H1 (cell line): ENCODE measurements around the gene BAAT. TPM values are rescaled to one million over a fixed set of nuclear protein-coding genes. Genes with fewer than 3 reads are reported as not detected.

ENCODE experiments used
- CTCF ChIA-PET: fragments of 300-600 bp; sonication (Branson Sonifier 250); formaldehyde crosslinking; loops from one replicate; lab custom pipeline; 2021; ENCODE audit not compliant: partially characterized antibody; lab: Charles Lee
- POLR2A ChIA-PET: fragments of 300-600 bp; sonication (Branson Sonifier 250); formaldehyde crosslinking; loops from one replicate; lab custom pipeline; 2021; ENCODE audit warnings: inconsistent platforms; ENCODE audit not compliant: partially characterized antibody; lab: Charles Lee
- DNase-seq, 2 experiments: peaks; one replicate each; pipeline versions ENCODE4 v3.0.0 to v3.0.0-alpha.2; 2010 to 2022; ENCODE audit warnings: low spot score in 2 of 2, low read depth in 1 of 2, mixed read lengths in 1 of 2
- FAIRE-seq: peaks from 2 replicates; lab custom pipeline; 2011; peaks lifted over from hg19 to GRCh38; lab: Jason Lieb, UNC
- H2AFZ ChIP-seq: 2 replicates; pipeline ENCODE4 v1.8.1; 2012; ENCODE audit warnings: low read length, inconsistent platforms
- H2AK5ac ChIP-seq: 2 replicates; pipeline ENCODE4 v1.6.1; 2013; ENCODE audit warnings: low read depth, low read length
- H2BK120ac ChIP-seq: replicated peaks from 2 replicates; pipeline ENCODE3; 2013; ENCODE audit warnings: low read depth, low read length, inconsistent platforms
- H2BK12ac ChIP-seq: 2 replicates; pipeline ENCODE4 v1.6.1; 2013; ENCODE audit warnings: low read depth, low read length
- H2BK15ac ChIP-seq: 2 replicates; pipeline ENCODE4 v1.6.1; 2013; ENCODE audit warnings: low read length
- H2BK20ac ChIP-seq: 2 replicates; pipeline ENCODE4 v1.6.1; 2013; ENCODE audit warnings: low read length
- H2BK5ac ChIP-seq: 2 replicates; pipeline ENCODE4 v1.6.1; 2013; ENCODE audit warnings: low read depth, low read length
- H3K14ac ChIP-seq: 2 replicates; pipeline ENCODE4 v1.6.1; 2013; ENCODE audit warnings: inconsistent platforms; ENCODE audit not compliant: insufficient read length
- H3K18ac ChIP-seq: 2 replicates; pipeline ENCODE4 v1.6.1; 2013; ENCODE audit warnings: low read length; ENCODE audit errors: extremely low read depth
- H3K23ac ChIP-seq: 2 replicates; pipeline ENCODE4 v1.6.1; 2013; ENCODE audit warnings: inconsistent platforms; ENCODE audit not compliant: insufficient read length
- H3K23me2 ChIP-seq: 2 replicates; pipeline ENCODE4 v1.6.1; 2013; ENCODE audit warnings: low read depth, low read length
- H3K27ac ChIP-seq: 2 replicates; pipeline ENCODE4 v1.6.1; 2011; ENCODE audit warnings: low read depth, low read length, inconsistent platforms
- H3K27me3 ChIP-seq, 4 experiments: replicated peaks in 1 of 4; 1 replicate in 1 of 4; 2 replicates in 3 of 4; pipeline versions ENCODE4 v1.6.1 to v1.8.1; 2011 to 2013; ENCODE audit warnings: low read length in 3 of 4, mild to moderate bottlenecking in 3 of 4, inconsistent platforms in 2 of 4, mixed read lengths in 2 of 4, moderate library complexity in 1 of 4; ENCODE audit not compliant: control insufficient read depth in 3 of 4, insufficient read depth in 3 of 4; ENCODE audit errors: extremely low read depth in 1 of 4
- H3K36me3 ChIP-seq, 4 experiments: 2 replicates each; pipeline versions ENCODE4 v1.6.1 to v1.8.1; 2011 to 2013; ENCODE audit warnings: mild to moderate bottlenecking in 4 of 4, low read length in 3 of 4, moderate library complexity in 2 of 4, control low read depth in 1 of 4, inconsistent platforms in 1 of 4; ENCODE audit not compliant: insufficient read depth in 4 of 4, control insufficient read depth in 2 of 4
- H3K4ac ChIP-seq: replicated peaks from 2 replicates; pipeline ENCODE3; 2013; ENCODE audit warnings: low read length, low read depth, mixed read lengths, inconsistent platforms; ENCODE audit not compliant: insufficient read length
- H3K4me1 ChIP-seq, 4 experiments: replicated peaks in 1 of 4; 1 replicate in 1 of 4; 2 replicates in 3 of 4; pipeline versions ENCODE4 v1.6.1 to v1.8.1; 2011 to 2013; ENCODE audit warnings: low read length in 3 of 4, inconsistent platforms in 2 of 4, mixed read lengths in 1 of 4; ENCODE audit not compliant: insufficient read depth in 4 of 4, control insufficient read depth in 3 of 4
- H3K4me2 ChIP-seq, 2 experiments: 2 replicates each; pipeline versions ENCODE4 v1.6.1 to v1.8.1; 2011 to 2013; ENCODE audit warnings: low read depth in 2 of 2, low read length in 2 of 2, control low read depth in 1 of 2, inconsistent platforms in 1 of 2, mild to moderate bottlenecking in 1 of 2; ENCODE audit not compliant: insufficient read depth in 1 of 2
- H3K4me3 ChIP-seq, 4 experiments: fragments of 200-600, 300-600 bp in 1 of 4; sonication (generic), shearing (Covaris generic), sonication (Bioruptor Twin) in 1 of 4; 2 replicates each; pipeline versions ENCODE4 v1.5.1 to v1.8.1; 2011 to 2016; ENCODE audit warnings: low read length in 4 of 4, low read depth in 3 of 4, control low read depth in 2 of 4, inconsistent platforms in 2 of 4, mild to moderate bottlenecking in 2 of 4, mixed read lengths in 1 of 4, moderate library complexity in 1 of 4; ENCODE audit not compliant: insufficient read depth in 2 of 4; ENCODE audit errors: extremely low read depth in 1 of 4
- H3K56ac ChIP-seq: replicated peaks from 2 replicates; pipeline ENCODE3; 2013; ENCODE audit warnings: low read depth, mild to moderate bottlenecking, mixed read lengths, low read length, inconsistent platforms; ENCODE audit not compliant: insufficient read length
- H3K79me1 ChIP-seq: 2 replicates; pipeline ENCODE4 v1.6.1; 2013; ENCODE audit warnings: low read depth, low read length, control low read depth
- H3K79me2 ChIP-seq, 2 experiments: 2 replicates each; pipeline versions ENCODE4 v1.6.1 to v1.8.1; 2012 to 2013; ENCODE audit warnings: low read length in 2 of 2, mild to moderate bottlenecking in 2 of 2, inconsistent platforms in 1 of 2; ENCODE audit not compliant: insufficient read depth in 2 of 2, control insufficient read depth in 1 of 2
- H3K9ac ChIP-seq, 4 experiments: replicated peaks in 1 of 4; 1 replicate in 1 of 4; 2 replicates in 3 of 4; pipeline versions ENCODE4 v1.6.1 to v1.8.1; 2011 to 2013; ENCODE audit warnings: low read depth in 3 of 4, low read length in 3 of 4, control low read depth in 2 of 4, mild to moderate bottlenecking in 2 of 4, moderate library complexity in 2 of 4, inconsistent platforms in 1 of 4; ENCODE audit errors: extremely low read depth in 1 of 4
- H3K9me3 ChIP-seq, 2 experiments: 2 replicates each; pipeline versions ENCODE4 v1.6.1 to v1.8.1; 2012 to 2013; ENCODE audit warnings: mild to moderate bottlenecking in 2 of 2, moderate library complexity in 2 of 2, control low read depth in 1 of 2, inconsistent platforms in 1 of 2, low read depth in 1 of 2, low read length in 1 of 2, mixed read lengths in 1 of 2; ENCODE audit not compliant: insufficient read depth in 2 of 2
- H4K20me1 ChIP-seq, 2 experiments: replicated peaks in 1 of 2; 2 replicates each; pipeline versions ENCODE3 to v1.8.1; 2011 to 2013; ENCODE audit warnings: inconsistent platforms in 2 of 2, low read length in 2 of 2, mild to moderate bottlenecking in 1 of 2; ENCODE audit not compliant: insufficient read depth in 2 of 2, control insufficient read depth in 1 of 2
- H4K5ac ChIP-seq: 2 replicates; pipeline ENCODE4 v1.6.1; 2013; ENCODE audit warnings: low read length, low read depth, mixed read lengths, inconsistent platforms; ENCODE audit not compliant: insufficient read length
- H4K8ac ChIP-seq: 2 replicates; pipeline ENCODE4 v1.8.0; 2013; ENCODE audit warnings: mild to moderate bottlenecking, moderate library complexity, low read length, inconsistent platforms; ENCODE audit not compliant: insufficient read depth; ENCODE audit errors: extremely low read depth
- H4K91ac ChIP-seq: replicated peaks from 2 replicates; pipeline ENCODE3; 2013; ENCODE audit warnings: low read length, mixed read lengths, inconsistent platforms; ENCODE audit not compliant: insufficient read length
- CBX8 ChIP-seq: fragments of 300-800, 300-1000 bp; sonication (generic); IDR thresholded peaks from 2 replicates; pipeline ENCODE4 v1.7.1; 2016; ENCODE audit warnings: low read depth, low read length, borderline replicate concordance
- FOSL1 ChIP-seq: IDR thresholded peaks from 2 replicates; pipeline ENCODE4 v1.6.1; 2011; ENCODE audit warnings: mild to moderate bottlenecking, low read depth, low read length, moderate library complexity; ENCODE audit not compliant: insufficient read depth
- GABPA ChIP-seq: IDR thresholded peaks from 2 replicates; pipeline ENCODE4 v1.6.1; 2011; ENCODE audit warnings: mild to moderate bottlenecking, low read length, moderate library complexity, borderline replicate concordance; ENCODE audit not compliant: insufficient read depth
- HDAC2 ChIP-seq, 2 experiments: fragments of 300-600 bp in 1 of 2; sonication (generic) in 1 of 2; IDR thresholded peaks; 2 replicates each; pipeline ENCODE4 v1.6.1; 2011 to 2012; ENCODE audit warnings: low read depth in 2 of 2, low read length in 2 of 2, mild to moderate bottlenecking in 2 of 2, moderate library complexity in 2 of 2, borderline replicate concordance in 1 of 2, inconsistent platforms in 1 of 2
- KDM4A ChIP-seq: IDR thresholded peaks from one replicate; pipeline ENCODE4 v1.7.1; 2012; ENCODE audit warnings: low read depth, mild to moderate bottlenecking, moderate library complexity, low read length, inconsistent platforms; ENCODE audit not compliant: severe bottlenecking
- POU5F1 ChIP-seq: IDR thresholded peaks from 2 replicates; pipeline ENCODE4 v1.6.1; 2011; ENCODE audit warnings: low read depth, mild to moderate bottlenecking, low read length, moderate library complexity
- RNF2 ChIP-seq: fragments of 200-900, 300-1000 bp; sonication (generic); IDR thresholded peaks from 2 replicates; pipeline ENCODE4 v1.7.1; 2016; ENCODE audit warnings: borderline replicate concordance, low read depth, mild to moderate bottlenecking, antibody characterized with exemption, low read length; ENCODE audit not compliant: poor library complexity, severe bottlenecking; ENCODE audit errors: missing control alignments
- SUZ12 ChIP-seq: fragments of 200-600 bp; sonication (generic); IDR thresholded peaks from 2 replicates; pipeline ENCODE4 v1.6.1; 2012; ENCODE audit warnings: mild to moderate bottlenecking, inconsistent platforms, low read length, moderate library complexity, mixed read lengths
- WGBS, 2 experiments: shearing (Covaris generic) in 1 of 2; methylation state at CpG; one replicate each; pipeline versions ENCODE4 v1.1.6 to v1.1.7; 2013 to 2015; ENCODE audit warnings: low lambda C conversion rate in 2 of 2, mixed read lengths in 2 of 2, inconsistent platforms in 1 of 2, low coverage in 1 of 2, missing lambda C conversion rate in 1 of 2; ENCODE audit not compliant: insufficient replicate concordance in 2 of 2, insufficient coverage in 1 of 2, insufficient read length in 1 of 2; ENCODE audit errors: extremely low coverage in 1 of 2, missing lambda C conversion rate in 1 of 2; 5-methylcytosine and 5-hydroxymethylcytosine counted together
- polyA plus RNA-seq, 7 experiments: library from polyadenylated mRNA; depleted of rRNA in 3 of 7; stranded (reverse) in 5 of 7; unstranded in 2 of 7; fragments of >200 nt in 5 of 7; fragments of 200-250 nt in 2 of 7; gene quantifications; 1 replicate in 5 of 7; 2 replicates in 1 of 7; 4 replicates in 1 of 7; pipeline versions ENCODE4 v1.2.1 to v1.2.3, GENCODE V29; 2011 to 2013; ENCODE audit warnings: missing spikeins in 2 of 7, mixed read lengths in 2 of 7
- total RNA-seq: library from RNA; stranded (reverse); fragmentation: NEBNext Ultra II Directional; extraction: Animal tissue kit (Norgen Biotek cat#: 25700); gene quantifications from 2 replicates; pipeline ENCODE4 v1.2.1, GENCODE V29; 2021

Gene BAAT
- total and polyA plus RNA-seq, 2 of the 8 experiments (the other 6 are each of a cell fraction or from before 2014, with no cell fraction given): 0.09 to 0.17 TPM

DNA sequence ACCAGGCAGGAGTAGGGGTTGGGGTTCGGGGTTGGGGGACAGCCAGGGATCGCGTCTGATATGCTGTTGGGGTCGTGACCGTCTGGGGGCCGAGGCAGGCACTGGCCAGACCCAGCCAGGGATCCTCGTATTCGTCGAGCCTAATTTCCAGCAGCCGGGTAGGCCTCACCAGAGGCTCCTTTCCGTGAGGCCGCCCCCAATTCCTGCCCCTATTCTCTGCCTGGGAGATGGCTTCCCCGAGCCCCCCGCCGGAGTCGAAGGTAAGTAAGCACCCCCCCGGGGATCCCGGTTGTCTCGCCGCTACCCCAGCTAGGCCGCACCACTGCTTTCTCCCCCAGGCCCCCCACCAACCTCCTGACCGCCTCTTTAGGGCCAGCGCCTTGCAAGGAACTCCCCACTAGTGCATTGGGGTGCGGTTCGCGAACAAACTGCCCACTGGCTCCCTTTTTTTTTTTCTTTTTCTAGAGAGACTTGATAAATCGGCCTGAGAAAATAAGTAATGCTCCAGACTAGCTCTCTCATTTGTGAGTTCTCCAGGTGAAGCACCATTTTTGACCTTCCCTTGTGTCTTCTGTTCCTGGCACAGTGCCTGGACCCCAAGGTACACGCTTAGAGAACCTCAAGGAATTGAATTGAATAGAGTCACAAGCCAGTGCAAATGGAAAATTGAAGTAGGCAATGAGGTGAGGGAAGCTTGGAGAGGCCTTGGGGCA lies 14.3 kb upstream of the BAAT start:
- H2AFZ ChIP-seq: peak overlapping the region; percentile 10; the same call in 1 of the 2 replicates
- no peak overlapping the region for H4K91ac ChIP-seq
- H3K4me2 ChIP-seq: peak overlapping the region; percentile 64 to 65
- no peak overlapping the region for H3K14ac ChIP-seq
- peaks cover 2% of the 10 kb centered on the region; the same call in 1 of the 2 replicates for H3K79me1 ChIP-seq
- H3K23ac ChIP-seq: no peak overlapping the region
- no peaks in the 10 kb centered on the region for H3K27me3 ChIP-seq
- no peak overlapping the region for H2BK12ac ChIP-seq
- H3K56ac ChIP-seq: no peak overlapping the region
- H3K23me2 ChIP-seq: no peaks in the 10 kb centered on the region; the same call in 1 of the 2 replicates
- peaks cover 0 to 4% (median 3%) of the 10 kb centered on the region in 4 experiments; a peak in 3 of 7 replicates for H3K4me1 ChIP-seq
- WGBS, 2 experiments: 2% methylated on average over 15 of the region's 28 CpGs; no CpG with 5 or more reads in 1 of the 2 experiments
- no peak overlapping the region for H3K18ac ChIP-seq
- CTCF ChIA-PET: interaction anchor here (1.8 to 2.0 kb wide), 3 partner anchors 11 to 50 kb away, joined by 5 to 16 read pairs (median 6); no protein-coding TSS in a partner anchor
- H3K79me2 ChIP-seq: peaks cover 19 to 55% of the 10 kb centered on the region in 2 experiments
- H3K27ac ChIP-seq: no peak overlapping the region
- H2BK5ac ChIP-seq: no peak overlapping the region
- no peak for TF ChIP-seq SUZ12
- TF ChIP-seq KDM4A: peak; percentile 5
- no peak for TF ChIP-seq GABPA
- no peak for TF ChIP-seq POU5F1
- TF ChIP-seq HDAC2 (IDR thresholded peaks at IDR 0.05; ENCODE audit: borderline replicate concordance in 1 of 2, low read depth in 2 of 2, low read length in 2 of 2): no peak
- no peak for TF ChIP-seq RNF2
- TF ChIP-seq CBX8: no peak
- TF ChIP-seq FOSL1: no peak
- FAIRE-seq (no peak), DNase-seq (no peak)
- peaks cover 2 to 45% (median 31%) of the 10 kb centered on the region in 4 experiments for H3K36me3 ChIP-seq
- 0 out of 2 replicates have a peak overlapping the region, but pooled peaks have one; percentile 26 for H4K8ac ChIP-seq
- POLR2A ChIA-PET: interaction anchor here (0.6 to 2.0 kb wide), 12 partner anchors 10 to 1251 kb away, joined by 3 to 15 read pairs (median 4); partner anchors contain the start of gene BAAT
- H3K9me3 ChIP-seq: peaks cover 0 to 4% of the 10 kb centered on the region in 2 experiments; a peak in 1 of 4 replicates
- H3K9ac ChIP-seq: peak overlapping the region; percentile 56 to 87 (median 71)
- H4K5ac ChIP-seq: no peak overlapping the region
- H3K4ac ChIP-seq: no peak overlapping the region
- H2AK5ac ChIP-seq: no peak overlapping the region
- no peak overlapping the region for H2BK120ac ChIP-seq
- peak overlapping the region; percentile 57 to 85 (median 72) for H3K4me3 ChIP-seq
- H2BK20ac ChIP-seq: no peak overlapping the region
- no peaks in the 10 kb centered on the region for H4K20me1 ChIP-seq
- H2BK15ac ChIP-seq: no peak overlapping the region
